ENCODE measurements around the gene YPEL5. TPM values are rescaled to one million over a fixed set of nuclear protein-coding genes. Genes with fewer than 3 reads are reported as not detected.
"Not testable (repeated sequence)": the region's sequence is repeated elsewhere in the genome, so short reads cannot be mapped to it uniquely, and the experiment has no call there.

Gene YPEL5
- total RNA-seq, 1 donor from 2014 or later, result 25.0 TPM

DNA sequence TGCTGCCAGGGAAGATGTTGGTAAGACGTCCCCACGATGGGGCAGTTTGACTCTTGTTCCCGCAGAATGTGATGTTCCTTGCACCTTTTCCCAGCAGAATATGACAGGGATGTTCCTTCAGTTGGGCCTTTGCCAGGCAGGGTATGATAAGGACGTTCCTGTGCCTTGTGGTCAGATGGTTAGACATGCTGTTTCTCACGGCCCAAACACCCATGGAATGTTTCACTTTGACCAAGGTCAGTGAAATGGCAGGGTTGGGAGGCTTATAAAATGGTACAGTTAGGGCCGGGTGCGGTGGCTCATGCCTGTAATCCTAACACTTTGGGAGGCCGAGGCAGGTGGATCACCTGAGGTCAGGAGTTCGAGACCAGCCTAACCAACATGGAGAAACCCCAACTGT, 40.3 kb upstream of the YPEL5 start:
- Mint-ChIP-seq H3K36me3 (ENCODE audit: low read depth) (no peaks in the 10 kb centered on the region), H3K27ac (ENCODE audit: unreplicated experiment) (no peak overlapping the region), H3K27me3 (ENCODE audit: low read depth) (no peaks in the 10 kb centered on the region), H3K9me3 (no peaks in the 10 kb centered on the region), H3K4me1 (peaks cover 4% of the 10 kb centered on the region), H3K4me3 (no peak overlapping the region)
- TF ChIP-seq, protein P1, sequence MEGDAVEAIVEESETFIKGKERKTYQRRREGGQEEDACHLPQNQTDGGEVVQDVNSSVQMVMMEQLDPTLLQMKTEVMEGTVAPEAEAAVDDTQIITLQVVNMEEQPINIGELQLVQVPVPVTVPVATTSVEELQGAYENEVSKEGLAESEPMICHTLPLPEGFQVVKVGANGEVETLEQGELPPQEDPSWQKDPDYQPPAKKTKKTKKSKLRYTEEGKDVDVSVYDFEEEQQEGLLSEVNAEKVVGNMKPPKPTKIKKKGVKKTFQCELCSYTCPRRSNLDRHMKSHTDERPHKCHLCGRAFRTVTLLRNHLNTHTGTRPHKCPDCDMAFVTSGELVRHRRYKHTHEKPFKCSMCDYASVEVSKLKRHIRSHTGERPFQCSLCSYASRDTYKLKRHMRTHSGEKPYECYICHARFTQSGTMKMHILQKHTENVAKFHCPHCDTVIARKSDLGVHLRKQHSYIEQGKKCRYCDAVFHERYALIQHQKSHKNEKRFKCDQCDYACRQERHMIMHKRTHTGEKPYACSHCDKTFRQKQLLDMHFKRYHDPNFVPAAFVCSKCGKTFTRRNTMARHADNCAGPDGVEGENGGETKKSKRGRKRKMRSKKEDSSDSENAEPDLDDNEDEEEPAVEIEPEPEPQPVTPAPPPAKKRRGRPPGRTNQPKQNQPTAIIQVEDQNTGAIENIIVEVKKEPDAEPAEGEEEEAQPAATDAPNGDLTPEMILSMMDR (conservative IDR thresholded peaks at IDR 0.05), result no peak
- no peak for DNase-seq (ENCODE audit: low read depth, low spot score)

DNA sequence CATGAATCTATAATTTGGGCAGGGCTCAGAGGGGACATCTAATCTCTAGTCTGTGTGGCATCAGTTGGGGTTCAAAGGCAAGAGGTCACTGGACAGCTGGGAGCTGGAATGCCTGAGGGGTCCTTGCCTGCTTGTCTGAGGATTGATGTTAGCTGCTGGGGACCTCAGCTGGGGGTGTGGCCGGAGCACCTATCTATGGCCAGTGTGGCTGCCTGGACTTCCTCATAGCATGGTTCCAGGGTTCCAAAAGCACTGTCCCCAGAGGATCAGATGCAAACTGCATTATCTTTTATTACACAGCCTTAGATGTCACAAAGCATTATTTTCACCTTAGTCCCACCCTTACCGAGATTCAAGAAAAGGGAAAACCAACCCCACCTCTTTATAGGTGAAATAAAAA, 38.6 kb upstream of the YPEL5 start:
- H3K27ac Mint-ChIP-seq (ENCODE audit: unreplicated experiment), result no peak overlapping the region
- no peak for DNase-seq (ENCODE audit: low read depth, low spot score)

DNA sequence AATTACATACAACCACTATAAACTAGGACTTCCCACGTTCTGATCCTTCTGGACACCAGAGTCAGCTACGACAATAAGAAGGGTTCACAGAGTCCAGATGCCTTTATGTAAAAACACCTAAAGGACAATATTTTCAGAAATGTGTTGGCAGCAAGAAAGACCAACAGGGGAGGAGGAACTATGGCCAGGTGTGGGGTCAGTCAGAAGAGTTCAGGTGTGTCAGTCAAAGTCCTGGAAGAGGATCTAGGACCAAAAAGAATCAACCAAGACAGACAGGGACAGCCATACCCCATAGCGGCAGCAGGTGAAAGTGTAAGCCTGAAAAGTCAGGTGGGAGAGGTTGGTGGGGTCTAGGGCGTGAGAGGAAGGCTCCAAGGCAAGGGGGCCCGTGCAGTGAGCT, 38.0 kb upstream of the YPEL5 start:
- no peak overlapping the region for H3K27ac Mint-ChIP-seq (ENCODE audit: unreplicated experiment)
- H3K4me3 Mint-ChIP-seq, result no peak overlapping the region
- H3K4me1 Mint-ChIP-seq, result peaks cover 4% of the 10 kb centered on the region
- TF ChIP-seq, protein P1 (conservative IDR thresholded peaks at IDR 0.05), result no peak
- no peaks in the 10 kb centered on the region for H3K36me3 Mint-ChIP-seq (ENCODE audit: low read depth)
- H3K27me3 Mint-ChIP-seq (ENCODE audit: low read depth), result peaks cover 4% of the 10 kb centered on the region
- no peak for DNase-seq (ENCODE audit: low read depth, low spot score)
- no peaks in the 10 kb centered on the region for H3K9me3 Mint-ChIP-seq

More for the DNA sequence above, 38.6 kb upstream of the YPEL5 start:
- Mint-ChIP-seq H3K27me3 (ENCODE audit: low read depth) (peaks cover 2% of the 10 kb centered on the region), H3K36me3 (ENCODE audit: low read depth) (no peaks in the 10 kb centered on the region), H3K4me1 (peaks cover 4% of the 10 kb centered on the region), H3K4me3 (no peak overlapping the region), H3K9me3 (no peaks in the 10 kb centered on the region)
- TF ChIP-seq, protein P1 (conservative IDR thresholded peaks at IDR 0.05), result no peak

DNA sequence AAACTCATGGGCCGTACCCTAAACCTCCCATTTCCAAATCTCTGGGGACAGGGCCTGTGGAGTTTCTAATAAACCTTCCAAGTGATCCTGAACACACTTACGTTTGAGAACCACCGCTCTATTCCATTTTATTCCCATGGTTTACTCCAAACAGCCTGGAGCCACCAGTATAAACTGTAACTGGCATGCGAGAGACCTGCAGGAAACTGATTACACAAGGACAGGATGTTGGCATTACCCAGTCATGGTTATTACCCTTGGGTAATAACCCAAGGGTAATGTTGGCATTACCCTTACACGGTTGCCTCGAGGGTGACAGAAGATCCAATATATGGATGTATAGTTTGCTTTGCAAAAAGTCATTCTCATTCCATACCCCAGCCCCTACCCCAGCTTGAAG, 37.0 kb upstream of the YPEL5 start:
- Mint-ChIP-seq H3K9me3 (no peaks in the 10 kb centered on the region), H3K27me3 (ENCODE audit: low read depth) (peaks cover 6% of the 10 kb centered on the region), H3K4me1 (peaks cover 4% of the 10 kb centered on the region), H3K27ac (ENCODE audit: unreplicated experiment) (no peak overlapping the region), H3K4me3 (no peak overlapping the region), H3K36me3 (ENCODE audit: low read depth) (no peaks in the 10 kb centered on the region)
- TF ChIP-seq, protein P1 (conservative IDR thresholded peaks at IDR 0.05), result no peak
- DNase-seq (ENCODE audit: low read depth, low spot score), result no peak

DNA sequence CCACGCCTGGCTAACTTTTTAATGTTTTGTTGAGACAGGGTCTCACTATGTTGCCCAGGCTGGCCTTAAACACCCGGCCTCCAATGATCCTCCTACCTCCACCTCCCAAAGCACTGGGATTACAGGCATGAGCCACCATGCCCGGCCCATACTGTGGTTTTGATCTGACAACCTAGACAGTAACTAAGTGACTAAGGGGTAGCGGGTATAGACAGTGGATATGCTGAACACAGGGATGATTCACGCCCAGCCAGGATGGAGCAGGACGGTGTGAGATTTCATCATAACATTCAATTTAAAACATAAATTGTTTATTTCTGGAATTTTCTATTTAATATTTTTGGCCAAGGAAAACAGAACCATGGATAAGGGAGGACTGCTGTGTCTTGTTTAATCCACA, 36.0 kb upstream of the YPEL5 start:
- TF ChIP-seq, protein P1 (conservative IDR thresholded peaks at IDR 0.05), result no peak
- H3K36me3 Mint-ChIP-seq (ENCODE audit: low read depth), result no peaks in the 10 kb centered on the region
- no peak overlapping the region for H3K4me3 Mint-ChIP-seq
- no peak overlapping the region for H3K27ac Mint-ChIP-seq (ENCODE audit: unreplicated experiment)
- H3K27me3 Mint-ChIP-seq (ENCODE audit: low read depth), result peaks cover 10% of the 10 kb centered on the region
- H3K4me1 Mint-ChIP-seq, result peaks cover 8% of the 10 kb centered on the region
- no peak for DNase-seq (ENCODE audit: low read depth, low spot score)
- no peaks in the 10 kb centered on the region for H3K9me3 Mint-ChIP-seq

DNA sequence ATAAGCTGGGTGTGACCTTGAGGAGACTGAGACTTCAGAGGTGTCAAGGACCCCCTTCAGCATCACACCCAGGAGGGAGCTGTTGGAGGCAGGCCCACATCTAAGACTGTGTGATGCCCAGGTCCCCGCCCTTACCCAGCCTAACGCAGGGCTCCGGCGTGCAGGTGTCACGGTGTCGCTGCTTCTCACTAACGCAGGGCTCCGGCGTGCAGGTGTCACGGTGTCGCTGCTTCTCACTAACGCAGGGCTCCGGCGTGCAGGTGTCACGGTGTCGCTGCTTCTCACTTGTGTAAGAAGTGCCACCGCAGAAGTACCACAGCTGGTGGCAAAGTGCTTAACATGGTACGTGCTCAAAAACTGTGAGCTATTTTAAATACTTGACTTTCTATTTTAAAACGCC, 35.6 kb upstream of the YPEL5 start:
- H3K27me3 Mint-ChIP-seq (ENCODE audit: low read depth), result peaks cover 12% of the 10 kb centered on the region
- H3K9me3 Mint-ChIP-seq; H3K4me3 Mint-ChIP-seq; H3K36me3 Mint-ChIP-seq (ENCODE audit: low read depth); H3K27ac Mint-ChIP-seq (ENCODE audit: unreplicated experiment); DNase-seq (ENCODE audit: low read depth, low spot score); H3K4me1 Mint-ChIP-seq: not testable (repeated sequence)

Data from neural crest cell (in vitro differentiated cells).